IPS-NIHi11 (cell line): ENCODE results near the gene NFIX.

Experiments used
- DNase-seq: peaks from one replicate; pipeline ENCODE4 v3.0.0; 2012; ENCODE audit warnings: mixed read lengths, low spot score

Gene NFIX

DNA sequence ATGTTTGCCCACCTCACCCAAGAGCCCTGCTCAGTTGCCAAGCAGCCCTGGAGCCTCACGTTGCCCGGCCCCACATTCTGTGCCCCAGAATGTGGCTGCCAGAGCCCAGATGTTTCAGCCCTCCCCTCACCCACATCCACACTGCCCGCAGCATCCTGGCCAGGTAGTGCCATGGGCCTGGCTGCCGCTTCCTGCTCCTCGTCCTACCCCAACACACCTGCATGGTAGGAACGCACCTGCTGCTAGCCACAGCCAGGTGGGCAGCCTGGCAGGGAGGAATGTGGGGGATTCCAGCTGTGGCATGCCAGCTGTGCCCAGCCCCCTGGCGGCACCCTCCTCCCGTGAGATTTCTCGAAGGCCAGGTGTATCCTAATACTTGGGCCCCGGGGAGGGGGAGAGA is 7.5 kb upstream of the NFIX start:
- DNase-seq: peak; percentile 6

DNA sequence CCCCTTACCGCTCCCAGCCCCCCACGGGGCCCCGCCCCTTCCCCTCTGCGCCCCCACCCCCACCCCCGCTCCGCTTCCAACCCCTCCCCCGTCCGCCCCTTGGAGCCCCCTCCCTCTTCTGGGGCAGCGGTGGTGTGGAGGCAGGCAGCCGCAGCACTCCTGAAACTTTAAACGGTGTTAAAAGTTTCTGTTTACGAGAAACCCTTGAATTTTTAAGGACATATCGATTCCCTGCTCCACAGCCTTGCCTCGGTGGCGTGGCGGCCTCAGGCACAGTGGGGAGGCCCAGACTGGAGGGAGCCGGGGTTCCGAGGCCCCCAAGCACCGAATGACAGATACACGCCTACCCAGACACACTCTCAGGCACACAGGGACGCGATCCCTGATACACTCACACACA is 4.8 kb upstream of the NFIX start:
- DNase-seq: no peak

DNA sequence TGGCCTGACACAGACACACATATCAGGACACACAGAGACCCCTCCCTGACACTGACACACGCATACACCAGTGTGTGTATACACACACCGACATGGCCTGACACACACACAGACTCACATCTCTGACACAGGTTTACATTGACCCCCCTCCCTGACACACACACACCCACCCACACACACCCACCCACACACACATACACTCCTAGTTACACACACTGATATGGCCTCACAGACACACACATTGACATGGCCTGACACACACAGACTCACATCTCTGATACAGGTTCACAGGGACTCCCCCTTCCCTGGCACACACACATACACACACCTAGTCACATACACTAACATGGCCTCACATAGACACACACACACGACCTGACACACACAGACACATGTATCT is 4.4 kb upstream of the NFIX start:
- DNase-seq: no peak

DNA sequence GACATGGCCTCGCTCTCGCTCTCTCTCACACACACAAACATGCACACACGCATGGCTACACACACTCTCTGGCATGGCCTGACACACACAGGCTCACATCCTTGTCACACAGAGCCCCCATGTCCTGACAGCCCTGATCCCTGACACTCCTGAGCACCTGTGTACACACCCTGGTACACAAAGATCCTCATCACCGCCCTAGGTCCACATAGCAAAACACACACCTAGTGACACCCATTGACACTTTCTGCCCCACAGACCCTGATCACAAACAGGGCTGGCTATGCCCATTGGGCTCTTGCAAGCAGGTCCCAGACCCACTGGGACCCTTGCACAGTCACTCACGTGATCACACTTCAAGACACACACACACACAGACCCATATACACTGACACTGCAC is 4.0 kb upstream of the NFIX start:
- DNase-seq: no peak

DNA sequence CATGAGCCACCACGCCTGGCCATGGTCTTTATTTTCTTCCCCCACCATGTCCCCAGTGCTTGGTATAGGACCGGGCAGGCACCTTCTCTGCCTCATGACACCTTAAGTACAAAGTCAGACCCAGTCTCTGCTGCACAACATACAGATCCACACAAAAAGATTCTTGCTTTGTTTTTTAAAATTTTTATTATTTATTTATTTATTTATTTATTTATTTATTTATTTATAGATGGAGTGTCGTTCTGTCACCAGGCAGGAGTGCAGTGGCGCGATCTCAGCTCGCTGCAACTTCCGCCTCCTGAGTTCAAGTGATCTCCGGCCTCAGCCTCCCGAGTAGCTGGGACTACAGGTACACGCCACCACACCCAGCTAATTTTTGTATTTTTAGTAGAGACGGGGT is 2.5 kb upstream of the NFIX start:
- DNase-seq: no peak

DNA sequence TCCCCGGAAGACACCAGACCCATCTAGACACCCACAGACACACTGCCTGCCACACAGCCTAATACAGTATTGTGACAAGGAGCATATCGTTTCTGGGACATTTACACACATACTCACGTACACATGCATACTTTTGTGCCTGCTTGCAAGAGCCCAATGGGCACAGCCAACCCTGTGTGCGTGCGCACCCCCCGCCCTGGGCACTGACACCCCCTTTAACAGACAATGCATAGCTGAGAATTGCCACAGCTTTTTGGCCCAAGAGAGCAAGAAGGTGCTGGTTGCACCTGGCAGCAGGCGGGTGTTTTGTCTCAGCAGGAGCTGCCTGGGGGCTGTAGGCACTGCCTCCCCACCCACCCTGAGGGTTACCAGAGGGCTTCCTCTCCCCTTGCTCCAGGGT is 1.7 kb upstream of the NFIX start:
- DNase-seq: no peak

DNA sequence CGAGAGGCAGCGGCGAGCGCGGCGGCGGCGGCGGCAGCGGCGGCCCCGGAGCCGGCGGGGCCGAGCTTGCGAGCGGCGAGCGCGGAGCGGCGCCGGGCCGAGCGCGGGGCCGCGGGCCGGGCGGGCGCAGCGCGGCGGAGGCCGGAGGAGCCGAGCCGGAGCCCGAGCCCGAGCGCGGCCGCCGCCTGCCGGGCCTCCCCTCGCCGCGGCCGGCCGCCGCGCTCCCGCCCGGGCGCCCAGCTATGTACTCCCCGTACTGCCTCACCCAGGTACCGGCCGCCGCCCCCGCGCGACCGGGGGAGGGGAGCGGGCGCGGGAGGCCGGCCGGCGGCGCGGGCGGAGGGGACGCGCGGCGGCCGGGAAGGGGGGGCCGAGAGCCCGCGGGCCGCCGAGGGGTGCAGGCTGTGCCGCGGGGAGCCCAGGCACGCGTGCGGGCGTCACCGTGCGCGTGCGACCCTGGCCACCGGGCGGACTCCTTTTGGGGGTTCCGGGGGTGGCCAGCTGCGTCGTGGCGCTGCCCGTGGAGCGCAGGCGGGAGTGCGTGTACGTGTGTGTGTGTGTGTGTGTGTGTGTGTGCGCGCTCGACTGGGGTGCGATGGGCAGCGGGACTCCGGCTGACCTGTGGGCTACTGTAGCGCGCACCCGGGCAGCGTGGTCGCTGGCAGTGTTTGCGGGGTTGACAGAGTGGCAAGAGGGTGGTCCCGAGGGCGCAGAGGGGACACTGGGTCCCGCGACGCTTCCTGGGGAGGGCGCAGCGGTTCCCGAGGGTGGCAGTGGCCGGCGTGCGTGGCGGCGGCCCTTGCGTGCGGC is 526 bp downstream of the NFIX start:
- no peak for DNase-seq

DNA sequence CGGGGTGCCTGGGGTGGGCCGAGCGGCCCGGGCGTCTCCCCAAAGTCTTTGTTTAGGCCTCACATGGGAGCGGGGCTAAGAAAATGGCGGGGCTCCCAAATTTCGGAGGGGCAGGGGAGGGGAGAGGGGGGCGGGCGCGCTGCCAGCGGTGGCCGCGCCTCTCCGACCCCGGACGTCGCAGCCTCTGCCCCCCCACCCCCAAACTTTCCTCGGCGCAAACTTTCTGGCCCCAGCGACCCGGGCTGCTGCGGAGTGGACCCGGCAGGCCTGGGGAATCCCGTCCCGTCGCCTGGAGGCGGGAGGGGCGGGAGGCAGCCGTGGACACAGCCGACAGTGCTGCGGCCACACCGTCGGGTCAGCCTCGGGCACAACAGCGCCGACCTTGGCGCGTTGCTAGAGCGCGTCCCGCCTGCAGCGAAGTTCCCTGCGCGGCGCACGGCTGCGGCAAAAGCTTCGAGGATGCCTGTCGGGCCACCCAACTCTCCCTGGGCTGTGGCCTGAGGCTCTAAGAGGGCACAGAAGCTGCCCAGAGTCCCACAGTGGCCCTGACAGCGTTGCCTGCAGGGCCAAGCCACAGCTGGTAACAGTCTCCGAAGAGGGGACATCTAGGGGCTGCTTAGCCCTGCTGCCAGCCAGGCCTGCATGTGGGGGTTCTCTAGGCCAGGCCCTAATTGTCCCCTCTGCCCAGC is 1.3 kb downstream of the NFIX start:
- DNase-seq: peak; percentile 69

DNA sequence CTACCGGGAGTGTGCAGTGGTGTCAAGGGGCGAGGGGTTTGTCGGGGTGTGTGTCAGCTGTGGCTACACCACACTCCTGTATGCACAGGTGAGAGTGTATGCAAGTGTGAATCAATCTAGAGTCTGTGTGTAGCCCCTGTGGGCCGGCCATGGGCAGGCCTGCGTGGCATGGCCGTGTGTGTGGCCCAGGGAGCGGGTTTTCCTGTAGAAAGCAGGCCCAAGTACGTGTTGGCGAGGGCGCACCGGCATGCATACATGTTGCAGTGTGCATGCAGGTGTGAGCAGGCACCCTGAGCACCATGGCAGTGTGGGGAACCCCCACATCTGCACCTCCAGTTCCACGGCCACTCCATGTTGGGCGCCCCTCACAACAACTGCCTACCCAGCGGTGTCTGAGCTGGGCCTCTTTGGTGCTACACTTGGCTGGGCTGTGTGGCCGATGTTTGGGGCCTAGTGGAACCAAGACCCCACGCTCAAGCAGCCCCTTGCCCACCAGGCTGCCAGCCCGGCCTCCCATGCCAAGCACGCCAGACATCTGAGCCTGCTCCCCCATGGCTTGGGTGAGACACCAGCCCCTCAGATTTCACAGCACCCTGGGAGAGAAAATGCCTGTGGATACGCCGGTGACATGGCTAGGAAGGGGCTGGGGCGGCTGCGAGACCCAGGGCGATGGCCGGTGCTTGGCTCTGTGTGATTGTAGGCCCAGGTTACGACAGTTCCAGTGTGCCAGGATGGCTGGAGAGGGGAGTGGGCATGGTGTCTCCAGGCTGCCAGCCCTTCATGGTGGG is 2.1 kb downstream of the NFIX start:
- no peak for DNase-seq

DNA sequence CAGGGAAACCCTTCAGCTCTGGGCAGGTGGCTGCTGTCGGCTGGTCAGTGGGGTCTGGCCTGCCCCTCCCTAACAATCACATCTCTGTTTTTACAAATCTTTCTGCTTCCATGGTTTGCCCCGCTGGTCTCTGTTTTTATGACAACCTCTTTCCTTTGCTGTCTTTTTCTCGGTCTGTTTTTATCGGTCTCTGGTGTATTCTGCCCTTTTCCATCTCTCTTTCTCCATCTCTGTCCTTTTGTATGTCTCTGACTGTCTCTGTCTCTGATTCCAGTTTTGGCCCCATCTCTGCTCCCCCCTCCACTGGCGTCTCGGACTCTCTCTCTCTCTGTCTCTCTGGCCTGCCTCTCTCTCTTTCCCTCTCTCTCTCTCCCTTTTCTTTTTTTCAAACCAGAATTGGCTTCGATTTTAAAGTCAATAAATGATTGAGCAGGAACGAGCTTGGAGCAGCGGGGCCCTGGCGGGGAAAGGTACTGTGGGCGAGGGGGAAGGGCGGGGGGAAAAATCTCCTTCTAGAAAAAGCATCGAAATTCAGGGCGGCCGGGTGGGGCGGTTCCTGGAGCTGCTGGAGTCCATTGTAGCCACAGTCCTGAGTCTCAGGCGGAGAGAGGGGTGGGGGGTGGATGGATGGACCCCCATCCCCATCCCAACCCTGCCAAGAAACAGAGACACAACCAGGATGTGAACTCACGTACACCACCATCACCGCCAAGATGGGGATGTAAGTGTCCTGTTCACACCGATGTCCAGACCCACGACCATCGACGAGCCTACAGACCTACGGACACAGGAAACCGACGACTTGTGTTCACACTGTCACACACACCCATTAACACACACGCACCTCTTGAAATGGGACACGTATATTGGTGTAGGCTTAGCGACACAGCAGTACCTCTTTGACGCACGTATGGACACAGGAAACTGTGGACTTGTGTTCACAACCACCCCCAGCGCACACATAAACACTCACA is 3.0 kb downstream of the NFIX start:
- DNase-seq: no peak

DNA sequence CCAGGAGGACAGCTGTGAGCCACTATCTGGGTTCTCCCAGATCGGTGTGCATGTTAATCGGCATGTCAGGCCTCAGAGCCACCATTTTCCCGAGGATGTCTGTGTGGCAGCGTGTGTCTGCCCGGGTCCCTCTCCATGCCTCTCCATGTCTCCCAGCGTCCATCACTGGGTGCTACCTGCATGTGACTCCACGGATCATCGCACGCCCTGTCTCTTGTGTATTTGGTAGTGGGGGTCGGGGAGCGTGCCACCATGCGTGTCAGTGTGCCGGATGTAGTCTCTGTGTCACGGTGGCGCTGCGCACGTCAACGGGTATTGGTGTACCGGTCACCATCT is 5.9 kb downstream of the NFIX start:
- DNase-seq: no peak

DNA sequence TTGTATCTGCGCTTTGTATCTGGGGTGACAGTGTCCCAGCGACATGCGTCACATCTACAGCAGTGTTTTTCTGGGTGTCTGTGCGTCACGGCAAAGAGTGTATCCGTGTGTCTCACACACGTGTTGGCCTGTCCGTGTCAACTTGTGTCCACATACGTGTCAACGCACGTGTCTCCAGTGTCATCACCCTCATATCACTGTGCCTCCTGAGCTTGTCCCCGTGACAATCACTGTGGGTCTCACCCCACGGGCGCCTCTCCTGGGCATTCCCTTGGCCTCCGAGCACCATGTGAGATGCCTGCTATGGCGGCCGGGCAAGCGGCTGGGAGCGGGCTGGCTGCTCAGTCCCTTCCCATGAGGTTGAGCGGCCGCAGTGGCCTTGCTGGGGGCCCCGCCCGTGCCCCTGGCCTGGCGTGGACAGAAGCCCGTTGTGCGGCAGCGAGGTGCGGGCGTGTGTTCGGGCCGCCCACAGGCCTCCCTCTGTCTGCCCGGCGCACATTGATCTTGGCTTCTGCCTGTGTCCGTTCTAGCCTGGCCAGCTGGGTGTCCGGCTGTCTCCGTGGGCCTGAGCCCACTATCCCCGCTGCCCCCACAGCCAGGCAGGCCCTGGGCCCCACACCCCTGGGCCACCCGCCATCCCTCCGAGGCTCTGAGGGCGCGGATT is 6.4 kb downstream of the NFIX start:
- no peak for DNase-seq

DNA sequence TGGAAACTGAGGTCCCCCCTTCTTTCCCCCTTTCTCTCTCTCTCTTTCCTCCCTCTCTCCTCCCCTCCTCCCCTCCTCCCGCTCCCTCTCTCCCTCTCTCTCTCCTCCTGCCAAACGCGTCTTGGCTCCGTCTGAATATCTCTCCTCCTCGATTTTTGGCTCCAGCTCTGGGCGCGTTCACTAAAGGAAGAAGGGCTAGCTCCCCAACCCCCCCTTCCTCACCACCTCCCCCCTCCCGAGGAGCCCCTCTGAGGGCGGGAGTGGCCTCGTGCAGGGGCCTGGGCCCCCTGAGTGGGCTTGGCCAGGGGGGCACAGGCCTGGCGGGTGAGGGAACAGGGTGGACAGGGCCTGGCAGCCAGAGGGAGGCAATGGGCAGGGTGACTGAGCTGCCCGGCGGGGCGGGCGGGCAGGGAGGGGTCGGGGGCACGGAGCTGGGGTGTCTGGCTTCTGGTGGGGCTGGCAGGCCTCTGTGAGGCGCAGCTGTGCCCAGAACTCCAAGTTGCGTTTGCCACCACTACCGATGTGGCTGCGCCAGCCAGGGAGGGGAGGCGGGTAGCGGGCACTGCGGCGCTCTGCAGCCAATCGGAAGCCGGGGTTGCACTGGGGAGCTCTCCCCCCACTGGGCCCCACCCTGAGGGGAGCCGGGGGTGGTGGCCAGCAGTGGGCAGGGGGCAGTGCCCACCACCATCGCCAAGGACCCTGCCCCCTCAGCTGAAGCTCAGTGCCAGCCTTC is 7.1 kb downstream of the NFIX start:
- no peak for DNase-seq

DNA sequence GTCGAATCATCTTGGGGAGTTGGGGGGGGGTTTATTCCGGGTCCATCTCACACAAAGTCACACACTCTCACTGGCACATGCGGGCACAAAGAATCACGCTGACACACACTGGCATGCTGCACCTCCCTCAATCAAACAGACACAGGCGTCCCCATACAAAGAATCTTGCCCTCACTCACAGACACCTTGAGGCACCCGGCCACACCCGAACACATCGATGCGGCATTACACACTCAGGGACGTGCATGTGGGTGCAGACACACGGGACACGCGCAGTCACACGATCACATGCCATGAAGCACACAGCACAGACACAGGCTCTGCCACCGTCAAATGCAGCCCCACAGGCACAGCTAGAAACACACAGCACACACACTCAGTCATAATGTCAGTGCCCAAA is 7.8 kb downstream of the NFIX start:
- no peak for DNase-seq

DNA sequence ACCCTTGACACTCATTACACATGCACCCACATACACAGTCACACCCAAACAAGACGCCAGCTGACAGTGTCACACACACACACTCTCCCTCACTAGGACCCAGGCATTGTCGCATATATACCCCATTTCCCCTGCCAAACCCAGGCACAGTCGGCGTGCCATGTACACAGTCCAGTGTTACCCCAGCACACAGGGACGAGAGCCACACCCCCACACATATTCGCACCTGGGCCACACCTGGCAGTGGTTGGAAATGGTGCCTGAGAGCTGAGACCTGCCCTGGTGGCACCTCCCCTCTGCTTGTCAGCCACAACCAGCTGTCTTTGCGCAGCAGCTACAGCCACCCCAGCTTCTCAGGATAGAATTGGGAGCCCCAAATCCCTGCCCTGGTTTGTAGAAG is 9.0 kb downstream of the NFIX start:
- DNase-seq: no peak

DNA sequence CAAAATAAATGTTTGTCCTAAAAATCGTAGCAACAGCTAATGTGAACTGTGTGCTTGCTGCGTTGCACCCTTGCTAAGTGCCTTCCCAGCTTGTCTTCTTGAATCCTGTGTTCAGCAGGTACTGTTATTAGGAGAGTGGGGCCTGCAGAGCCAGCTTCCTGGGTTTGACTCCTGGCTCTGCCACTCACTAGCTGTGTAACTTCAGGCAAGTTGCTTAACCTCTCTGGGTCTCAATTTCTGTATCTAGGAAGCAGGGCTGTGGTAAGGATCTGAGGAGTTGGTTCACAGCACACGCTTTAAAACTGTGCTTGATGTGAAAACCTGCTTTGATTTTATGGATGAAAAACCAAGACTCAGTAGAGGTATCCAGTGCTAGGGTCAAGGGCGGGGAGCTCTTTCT is 10.0 kb downstream of the NFIX start:
- DNase-seq: no peak

DNA sequence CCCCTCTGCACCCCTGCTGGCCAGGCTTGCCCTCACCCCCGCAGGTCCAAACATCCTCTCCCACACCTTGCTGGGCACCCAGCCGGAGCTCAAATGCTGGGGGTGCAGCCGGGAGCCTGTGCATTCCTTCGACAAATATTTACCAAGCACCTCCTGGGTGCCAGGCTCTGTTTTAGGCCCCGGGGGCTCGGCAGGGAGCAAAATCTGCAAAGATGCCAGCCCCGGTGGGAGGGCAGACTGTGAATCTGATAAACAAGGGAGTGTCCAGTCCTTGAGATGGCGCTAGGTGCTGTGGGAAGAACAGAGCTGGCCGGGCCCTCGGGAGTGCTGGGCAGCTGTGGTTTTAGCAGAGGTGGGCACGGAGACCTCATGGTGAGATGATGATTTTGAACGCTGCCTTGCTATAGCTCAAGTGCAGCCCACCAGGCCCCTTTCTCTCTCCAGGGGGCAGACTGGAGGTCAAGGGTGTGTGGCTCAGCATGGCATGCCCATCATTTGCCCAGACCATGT is 10.6 kb downstream of the NFIX start:
- no peak for DNase-seq

DNA sequence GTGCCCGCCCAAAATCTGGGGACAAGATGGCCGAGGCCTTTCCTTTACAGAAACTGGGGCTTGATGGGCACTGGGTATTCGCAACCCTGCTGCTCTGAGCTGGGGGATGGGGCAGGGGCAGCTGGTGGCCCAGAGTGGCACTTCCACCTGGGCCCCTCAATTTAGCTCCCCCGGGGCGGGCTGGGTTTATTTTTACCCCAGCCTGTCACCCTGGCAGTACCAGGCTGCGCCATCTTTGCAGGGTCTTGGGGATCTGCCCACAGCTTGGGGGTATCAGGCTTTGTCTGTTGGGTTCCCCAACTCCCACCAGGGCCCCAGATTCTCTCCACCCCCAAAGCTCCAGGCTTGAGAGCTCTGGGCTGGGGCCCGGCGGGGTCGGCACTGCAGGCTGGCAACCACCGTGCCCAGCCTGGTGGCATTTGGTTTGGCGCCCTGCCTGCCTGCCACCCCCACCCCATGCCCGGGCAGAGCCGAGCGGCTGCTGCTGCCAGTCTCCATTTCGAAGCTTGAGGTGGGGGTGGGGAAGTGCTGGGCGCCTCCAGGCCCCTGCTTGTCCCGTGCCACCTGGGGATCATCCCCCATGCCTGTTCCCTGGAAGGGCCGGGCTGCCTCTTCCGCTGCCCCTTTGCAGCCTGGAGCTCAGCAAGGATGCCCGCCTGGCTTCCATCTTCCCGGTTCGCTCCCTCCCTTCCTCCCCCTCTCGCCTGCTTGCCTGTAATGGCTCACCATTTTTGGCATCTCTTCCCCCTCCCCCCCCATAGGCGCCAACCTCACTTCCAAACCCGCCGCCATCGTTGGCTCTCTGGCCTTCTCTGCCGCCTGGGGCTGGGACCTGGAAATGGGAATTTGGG is 11.4 kb downstream of the NFIX start:
- no peak for DNase-seq

DNA sequence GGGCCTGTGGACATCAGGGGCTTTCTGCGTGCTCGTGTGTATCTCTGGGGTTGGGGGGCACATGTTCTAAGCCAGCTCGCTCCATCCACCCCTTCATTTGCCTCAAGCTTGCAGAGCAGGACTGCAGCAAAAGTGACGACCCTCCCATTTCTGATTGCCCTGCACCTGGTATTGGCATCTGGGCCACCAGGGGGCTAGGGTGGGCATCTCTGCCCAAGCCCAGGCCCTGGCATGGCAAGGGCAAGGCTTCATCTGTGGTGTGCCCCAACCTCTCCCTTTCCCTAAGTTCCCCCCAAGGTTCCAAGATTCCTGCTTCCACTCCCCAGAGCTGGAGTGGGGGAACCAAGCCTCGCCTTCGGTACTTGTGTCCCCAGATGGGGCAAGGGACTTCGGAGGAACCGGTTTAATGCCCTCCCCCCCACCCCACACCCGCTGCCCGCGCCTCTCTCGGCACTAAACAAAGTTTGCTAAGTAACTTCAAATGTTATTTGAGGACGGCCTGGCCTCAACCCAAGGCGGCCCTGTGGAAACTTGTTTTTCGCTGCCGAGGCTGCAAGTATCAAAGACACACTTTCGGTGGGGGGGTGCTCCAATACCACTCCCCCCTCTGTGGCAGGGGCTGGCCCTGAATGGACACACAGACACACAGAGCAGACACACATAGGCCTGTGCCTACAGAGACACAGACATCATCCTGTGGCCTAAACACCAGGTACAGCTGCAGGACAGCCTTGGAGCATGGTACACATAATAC is 12.2 kb downstream of the NFIX start:
- DNase-seq: no peak
